Naive B cell (primary cell): ENCODE data around the gene FGD4. TPM values are rescaled to one million over a fixed set of nuclear protein-coding genes. Genes with fewer than 3 reads are reported as not detected.

Source experiments
- ATAC-seq, 2 donors: fragments of 150-1000 bp; cut with Tn5 transposase; 2 replicates each; pipeline ENCODE4 v1.10.0; 2021; ENCODE audit warnings: low read depth in 2 of 2, mild to moderate bottlenecking in 2 of 2, moderate library complexity in 2 of 2
- DNase-seq: peaks from one replicate; pipeline ENCODE4 v3.0.0; 2022
- H3K27ac Mint-ChIP-seq, 6 donors: one replicate each; pipeline ENCODE4 v1.8.0; 2020 to 2022; ENCODE audit warnings: mild to moderate bottlenecking in 6 of 6, mixed read lengths in 6 of 6, moderate library complexity in 5 of 6, inconsistent platforms in 2 of 6
- H3K27me3 Mint-ChIP-seq, 3 donors: one replicate each; pipeline ENCODE4 v1.8.0; 2021 to 2022; ENCODE audit warnings: mixed read lengths in 3 of 3, mild to moderate bottlenecking in 1 of 3
- H3K36me3 Mint-ChIP-seq, 2 donors: one replicate each; pipeline ENCODE4 v1.8.0; 2020 to 2022; ENCODE audit warnings: mixed read lengths in 2 of 2, inconsistent platforms in 1 of 2, mild to moderate bottlenecking in 1 of 2
- H3K4me1 Mint-ChIP-seq, 3 donors: one replicate each; pipeline ENCODE4 v1.8.0; 2020 to 2022; ENCODE audit warnings: mixed read lengths in 3 of 3, inconsistent platforms in 1 of 3, mild to moderate bottlenecking in 1 of 3, moderate library complexity in 1 of 3
- H3K4me3 Mint-ChIP-seq, 8 donors: one replicate each; pipeline ENCODE4 v1.8.0; 2020 to 2022; ENCODE audit warnings: mild to moderate bottlenecking in 8 of 8, mixed read lengths in 8 of 8, moderate library complexity in 8 of 8, inconsistent platforms in 2 of 8
- H3K9me3 Mint-ChIP-seq, 7 donors: one replicate each; pipeline ENCODE4 v1.8.0; 2020 to 2022; ENCODE audit warnings: mixed read lengths in 7 of 7, mild to moderate bottlenecking in 5 of 7, inconsistent platforms in 2 of 7, moderate library complexity in 1 of 7
- polyA plus RNA-seq, 6 donors: library from polyadenylated mRNA; unstranded; fragments of 300-500 nt; fragmentation: Illumina TruSeq; gene quantifications; one replicate each; pipeline ENCODE4 v1.2.3, GENCODE V29; 2021; ENCODE audit warnings: low read depth in 6 of 6

FGD4 gene
- polyA plus RNA-seq, 6 donors from 2014 or later, result 1.4 to 5.2 (median 1.9) TPM; not detected in 1

- no peak for DNase-seq
- H3K36me3 Mint-ChIP-seq, result peaks cover 7 to 19% of the 10 kb centered on the region in 2 donors
- H3K9me3 Mint-ChIP-seq, result peaks cover 0 to 3% (median 0%) of the 10 kb centered on the region in 7 donors
- H3K4me3 Mint-ChIP-seq, result no peak overlapping the region
- no peak overlapping the region for H3K27ac Mint-ChIP-seq
- no peak for ATAC-seq
- H3K27me3 Mint-ChIP-seq, result no peaks in the 10 kb centered on the region
- peaks cover 19 to 37% (median 28%) of the 10 kb centered on the region in 3 donors for H3K4me1 Mint-ChIP-seq
Measured at GRCh38 chr12:32693036-32693435, 293.7 kb downstream of the FGD4 start.
